ENCODE results near the gene DGCR8.

Gene DGCR8

GRCh38 chr22:20090730-20091240, 10.7 kb downstream of the DGCR8 start:
- no peak for DNase-seq (ENCODE audit: low read depth)

GRCh38 chr22:20091690-20092476, 11.8 kb downstream of the DGCR8 start:
- DNase-seq (ENCODE audit: low read depth): no peak

- DNase-seq (ENCODE audit: low read depth): no peak
These were observed 12.4 kb downstream of the DGCR8 start for GRCh38 chr22:20092477-20092854.

GRCh38 chr22:20093418-20094196, 13.6 kb downstream of the DGCR8 start:
- DNase-seq (ENCODE audit: low read depth): no peak

- DNase-seq (ENCODE audit: low read depth): no peak
These were observed 14.3 kb downstream of the DGCR8 start for GRCh38 chr22:20094197-20094807.

GRCh38 chr22:20095521-20095920, 15.5 kb downstream of the DGCR8 start:
- DNase-seq (ENCODE audit: low read depth): no peak

GRCh38 chr22:20096574-20097420, 16.8 kb downstream of the DGCR8 start:
- no peak for DNase-seq (ENCODE audit: low read depth)

GRCh38 chr22:20099099-20099711, 19.2 kb downstream of the DGCR8 start:
- no peak for DNase-seq (ENCODE audit: low read depth)

GRCh38 chr22:20101638-20102037, 21.6 kb downstream of the DGCR8 start:
- DNase-seq (ENCODE audit: low read depth): no peak

- DNase-seq (ENCODE audit: low read depth): no peak
These were observed 22.3 kb downstream of the DGCR8 start for GRCh38 chr22:20102203-20102780.

GRCh38 chr22:20105456-20106204, 25.6 kb downstream of the DGCR8 start:
- no peak for DNase-seq (ENCODE audit: low read depth)

- DNase-seq (ENCODE audit: low read depth): no peak
These were observed 26.3 kb downstream of the DGCR8 start for GRCh38 chr22:20106205-20106848.

- DNase-seq (ENCODE audit: low read depth): no peak
These were observed 26.8 kb downstream of the DGCR8 start for GRCh38 chr22:20106849-20107237.

GRCh38 chr22:20107471-20107901, 27.4 kb downstream of the DGCR8 start:
- DNase-seq (ENCODE audit: low read depth): no peak

- no peak for DNase-seq (ENCODE audit: low read depth)
These were observed 28.1 kb downstream of the DGCR8 start for GRCh38 chr22:20107951-20108756.

- no peak for DNase-seq (ENCODE audit: low read depth)
These were observed 28.8 kb downstream of the DGCR8 start for GRCh38 chr22:20108757-20109230.

GRCh38 chr22:20109411-20110358, 29.6 kb downstream of the DGCR8 start:
- no peak for DNase-seq (ENCODE audit: low read depth)

Measured in activated T-helper 9 cell treated with anti-CD3 and anti-CD28 coated beads, Interleukin-2, amount 50 U/mL, for 16 hours (primary cell).